GM12892 (cell line): ENCODE results near the gene LASP1NB.

Experiments used
- POLR2A ChIP-seq: IDR thresholded peaks from 2 replicates; pipeline ENCODE4 v1.6.1; 2011; ENCODE audit warnings: low read depth, low read length, control low read depth
- POLR2AphosphoS5 ChIP-seq: IDR thresholded peaks from 2 replicates; pipeline ENCODE4 v1.6.1; 2011; ENCODE audit warnings: low read depth, low read length, control low read depth
- TAF1 ChIP-seq: IDR thresholded peaks from 2 replicates; pipeline ENCODE4 v1.6.1; 2011; ENCODE audit warnings: low read depth, mild to moderate bottlenecking, control low read depth, low read length, borderline replicate concordance

DNA sequence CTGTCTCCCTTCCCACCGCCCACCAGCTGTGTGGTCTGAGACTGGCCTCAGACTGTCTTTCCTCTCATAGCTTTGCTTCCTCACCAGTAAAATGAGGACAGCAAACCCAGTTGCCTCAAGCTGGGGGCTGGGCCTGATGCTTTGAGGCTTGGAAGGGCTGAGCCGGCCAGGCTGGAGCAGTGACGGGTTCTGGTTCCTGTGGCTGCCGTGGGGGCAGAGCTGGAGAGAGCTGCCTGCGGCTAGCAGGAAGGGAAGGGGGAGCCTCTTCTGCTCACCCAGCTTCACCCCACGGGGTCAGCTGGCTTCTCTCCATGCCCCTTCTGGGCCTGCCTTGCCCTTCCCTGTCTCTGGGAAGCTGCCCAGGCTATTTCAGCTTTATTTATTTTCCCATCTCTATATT is 31.8 kb upstream of the LASP1NB start:
- TF ChIP-seq POLR2A: no peak
- TF ChIP-seq POLR2AphosphoS5: no peak
- TF ChIP-seq TAF1: no peak
